ENCODE measurements around the gene GPC5.
"Not testable (repeated sequence)": the region's sequence is repeated elsewhere in the genome, so short reads cannot be mapped to it uniquely, and the experiment has no call there.

The GPC5 gene

DNA sequence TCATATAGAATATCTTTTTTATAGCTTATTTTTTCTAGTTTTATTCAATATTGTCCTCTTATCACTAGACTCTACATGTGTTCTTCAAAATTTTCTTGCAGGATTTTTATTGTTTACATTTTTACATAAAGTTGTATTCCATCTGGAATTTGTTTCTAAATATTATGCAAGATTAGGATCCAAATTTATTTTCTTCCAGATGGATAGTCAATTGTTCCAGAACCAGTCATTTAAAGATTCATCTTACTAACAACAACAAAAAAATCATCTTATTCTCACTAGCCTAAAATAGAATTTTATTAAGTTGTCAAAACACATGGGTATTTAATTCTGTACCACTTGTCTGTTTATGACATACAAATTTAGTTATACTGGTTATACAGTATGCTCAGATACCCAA is 1437.8 kb downstream of the GPC5 start:
- Mint-ChIP-seq H3K4me3 (no peak overlapping the region), H3K9me3 (peaks cover 9% of the 10 kb centered on the region), H3K27ac (no peak overlapping the region), H3K27me3 (no peaks in the 10 kb centered on the region), H3K36me3 (ENCODE audit: low read depth) (no peaks in the 10 kb centered on the region), H3K4me1 (ENCODE audit: low read depth) (no peaks in the 10 kb centered on the region)

- H3K36me3 Mint-ChIP-seq (ENCODE audit: low read depth), result no peaks in the 10 kb centered on the region
- no peaks in the 10 kb centered on the region for H3K4me1 Mint-ChIP-seq (ENCODE audit: low read depth)
- H3K27me3 Mint-ChIP-seq, result no peaks in the 10 kb centered on the region
- no peak overlapping the region for H3K27ac Mint-ChIP-seq
- H3K9me3 Mint-ChIP-seq, result peaks cover 6% of the 10 kb centered on the region
- no peak overlapping the region for H3K4me3 Mint-ChIP-seq
Measured at GRCh38 chr13:92838786-92839185, 1440.4 kb downstream of the GPC5 start.

- no peaks in the 10 kb centered on the region for H3K4me1 Mint-ChIP-seq (ENCODE audit: low read depth)
- H3K4me3 Mint-ChIP-seq, result no peak overlapping the region
- no peak overlapping the region for H3K27ac Mint-ChIP-seq
- peaks cover 6% of the 10 kb centered on the region for H3K9me3 Mint-ChIP-seq
- H3K36me3 Mint-ChIP-seq (ENCODE audit: low read depth), result no peaks in the 10 kb centered on the region
- no peaks in the 10 kb centered on the region for H3K27me3 Mint-ChIP-seq
Measured at GRCh38 chr13:92842145-92842544, 1443.7 kb downstream of the GPC5 start.

GRCh38 chr13:92843549-92843948 is 1445.1 kb downstream of the GPC5 start:
- no peak overlapping the region for H3K4me3 Mint-ChIP-seq

DNA sequence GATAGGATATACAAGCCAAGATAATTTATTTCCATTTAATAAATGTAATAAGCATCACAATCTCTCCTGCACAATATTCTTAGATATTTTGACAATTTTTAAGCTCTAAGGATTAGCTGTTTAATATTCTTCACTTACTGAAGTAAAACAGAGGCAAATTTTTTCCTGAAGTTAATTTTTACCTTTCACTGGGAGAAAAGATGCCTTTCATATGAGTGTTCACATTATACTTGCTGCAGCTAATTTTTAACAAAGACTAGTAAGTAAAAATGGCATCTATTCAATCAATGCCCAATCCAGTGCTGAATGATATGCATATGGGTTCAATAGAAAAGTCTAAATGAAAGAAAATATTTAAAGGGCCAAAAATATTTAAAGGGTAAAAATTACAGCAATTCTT is 1451.0 kb downstream of the GPC5 start:
- peaks cover 4% of the 10 kb centered on the region for H3K9me3 Mint-ChIP-seq
- H3K27ac Mint-ChIP-seq, result no peak overlapping the region
- no peaks in the 10 kb centered on the region for H3K27me3 Mint-ChIP-seq
- no peaks in the 10 kb centered on the region for H3K4me1 Mint-ChIP-seq (ENCODE audit: low read depth)
- no peak overlapping the region for H3K4me3 Mint-ChIP-seq
- no peaks in the 10 kb centered on the region for H3K36me3 Mint-ChIP-seq (ENCODE audit: low read depth)

More at GRCh38 chr13:92843549-92843948, 1445.1 kb downstream of the GPC5 start:
- H3K4me1 Mint-ChIP-seq (ENCODE audit: low read depth), result no peaks in the 10 kb centered on the region
- no peaks in the 10 kb centered on the region for H3K36me3 Mint-ChIP-seq (ENCODE audit: low read depth)
- H3K9me3 Mint-ChIP-seq, result peaks cover 6% of the 10 kb centered on the region
- no peak overlapping the region for H3K27ac Mint-ChIP-seq
- no peaks in the 10 kb centered on the region for H3K27me3 Mint-ChIP-seq

DNA sequence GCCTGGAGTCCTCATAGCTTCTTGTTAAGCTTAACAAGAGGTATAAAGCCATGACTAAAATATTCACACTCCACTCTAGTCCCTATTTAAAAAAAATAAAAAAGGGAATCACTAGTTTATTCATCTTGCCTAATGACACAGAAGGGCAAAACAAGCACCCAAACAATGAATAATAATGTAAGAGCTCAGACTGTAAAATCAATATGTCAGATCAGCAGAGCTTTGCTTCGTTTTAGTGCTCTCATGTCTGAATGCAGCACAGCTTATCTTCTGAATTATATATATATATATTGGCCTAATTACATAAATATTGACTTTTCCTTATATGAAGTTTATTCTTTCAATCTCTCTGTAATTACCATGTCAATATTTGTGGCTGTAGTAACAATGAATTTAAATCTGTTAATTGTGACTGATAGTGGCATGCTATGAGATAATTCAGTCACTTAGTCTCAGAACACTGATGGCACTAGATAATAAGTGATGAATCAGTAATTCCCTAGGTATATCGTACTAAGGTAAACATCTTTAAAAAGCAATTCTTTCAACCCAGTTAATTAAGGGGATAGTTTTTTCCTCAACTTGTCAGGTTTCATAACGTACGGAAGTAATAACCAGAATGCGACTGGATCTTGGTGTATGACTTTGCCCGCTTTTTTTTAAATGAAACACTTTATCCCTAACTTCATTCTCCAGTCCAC is 1466.3 kb downstream of the GPC5 start:
- no peak overlapping the region for H3K4me3 Mint-ChIP-seq
- no peaks in the 10 kb centered on the region for H3K36me3 Mint-ChIP-seq (ENCODE audit: low read depth)
- no peaks in the 10 kb centered on the region for H3K4me1 Mint-ChIP-seq (ENCODE audit: low read depth)
- H3K9me3 Mint-ChIP-seq, result no peaks in the 10 kb centered on the region
- H3K27ac Mint-ChIP-seq, result no peak overlapping the region
- no peaks in the 10 kb centered on the region for H3K27me3 Mint-ChIP-seq

GRCh38 chr13:92873029-92873428 is 1474.6 kb downstream of the GPC5 start:
- Mint-ChIP-seq H3K4me3 (no peak overlapping the region), H3K36me3 (ENCODE audit: low read depth) (no peaks in the 10 kb centered on the region), H3K9me3 (no peaks in the 10 kb centered on the region), H3K27me3 (no peaks in the 10 kb centered on the region), H3K27ac (no peak overlapping the region), H3K4me1 (ENCODE audit: low read depth) (no peaks in the 10 kb centered on the region)

DNA sequence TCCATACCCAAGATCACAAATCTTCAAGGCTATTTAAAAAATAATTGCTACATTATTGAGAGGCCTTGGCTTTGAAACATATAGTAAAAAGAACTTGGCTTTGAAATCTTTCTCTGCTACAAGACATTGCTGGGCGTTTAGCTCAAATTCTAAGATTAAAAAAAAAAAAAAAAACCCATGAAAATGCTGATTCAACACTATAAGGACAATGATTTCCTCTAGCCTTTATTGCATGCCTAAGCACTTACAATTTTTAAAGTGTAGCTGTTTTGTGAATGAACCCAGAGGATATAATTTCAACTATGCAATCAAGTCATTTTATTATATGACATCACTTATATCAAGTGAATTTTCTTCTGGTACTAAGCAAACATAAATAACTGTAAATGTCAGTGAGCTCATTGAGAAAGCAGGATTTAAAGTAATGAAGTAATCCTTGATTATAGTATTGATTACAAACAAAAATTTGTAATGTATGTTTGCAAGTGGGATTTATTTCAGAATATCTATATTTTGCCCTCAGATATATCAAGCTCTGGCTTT is 1488.2 kb downstream of the GPC5 start:
- Mint-ChIP-seq H3K36me3 (ENCODE audit: low read depth) (no peaks in the 10 kb centered on the region), H3K27ac (no peak overlapping the region), H3K9me3 (peaks cover 18% of the 10 kb centered on the region), H3K27me3 (no peaks in the 10 kb centered on the region), H3K4me3 (no peak overlapping the region), H3K4me1 (ENCODE audit: low read depth) (no peaks in the 10 kb centered on the region)

GRCh38 chr13:92894447-92894846 is 1496.0 kb downstream of the GPC5 start:
- H3K27ac Mint-ChIP-seq, result no peak overlapping the region
- no peaks in the 10 kb centered on the region for H3K4me1 Mint-ChIP-seq (ENCODE audit: low read depth)
- H3K36me3 Mint-ChIP-seq (ENCODE audit: low read depth), result no peaks in the 10 kb centered on the region
- no peak overlapping the region for H3K4me3 Mint-ChIP-seq
- no peaks in the 10 kb centered on the region for H3K27me3 Mint-ChIP-seq
- H3K9me3 Mint-ChIP-seq, result peaks cover 9% of the 10 kb centered on the region

DNA sequence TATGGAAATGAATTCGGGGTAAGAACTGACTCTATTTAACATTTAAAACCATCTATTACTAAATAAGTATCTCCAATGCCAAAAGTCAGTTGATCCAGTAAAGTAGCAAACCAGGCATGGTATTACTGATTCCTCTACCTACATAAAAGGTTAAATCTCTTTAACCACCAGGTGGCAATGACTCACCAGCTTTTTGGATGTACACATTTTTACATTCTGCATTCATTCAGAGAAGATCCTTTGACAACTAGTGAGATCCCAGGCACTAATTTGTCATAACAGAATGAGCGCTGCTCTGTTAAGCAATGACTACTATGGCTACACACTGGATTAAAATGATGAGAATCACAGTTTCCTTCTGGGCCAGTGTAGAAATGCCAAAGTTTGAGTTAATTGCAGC is 1498.4 kb downstream of the GPC5 start:
- Mint-ChIP-seq H3K9me3 (peaks cover 4% of the 10 kb centered on the region), H3K4me1 (ENCODE audit: low read depth) (no peaks in the 10 kb centered on the region), H3K27ac (no peak overlapping the region), H3K4me3 (no peak overlapping the region), H3K27me3 (no peaks in the 10 kb centered on the region), H3K36me3 (ENCODE audit: low read depth) (no peaks in the 10 kb centered on the region)

DNA sequence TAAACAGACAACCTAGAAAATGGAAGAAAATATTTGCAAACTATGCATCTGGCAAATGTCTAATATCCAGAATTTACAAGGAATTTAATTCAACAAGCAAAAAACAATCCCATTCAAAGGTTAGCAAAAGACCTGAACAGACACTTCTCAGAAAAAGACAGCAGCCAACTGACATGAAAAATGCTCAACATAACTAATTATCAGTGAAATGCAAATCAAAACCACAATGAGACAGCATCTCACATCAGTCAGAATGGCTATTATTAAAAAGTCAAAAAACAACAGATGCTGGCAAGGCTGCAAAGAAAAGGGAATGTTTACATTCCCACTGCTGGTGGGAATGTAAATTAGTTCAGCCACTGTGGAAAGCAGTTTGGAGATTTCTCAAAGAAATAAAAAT is 1500.5 kb downstream of the GPC5 start:
- H3K36me3 Mint-ChIP-seq (ENCODE audit: low read depth); H3K27me3 Mint-ChIP-seq; H3K9me3 Mint-ChIP-seq; H3K4me1 Mint-ChIP-seq (ENCODE audit: low read depth); H3K4me3 Mint-ChIP-seq; H3K27ac Mint-ChIP-seq: not testable (repeated sequence)

DNA sequence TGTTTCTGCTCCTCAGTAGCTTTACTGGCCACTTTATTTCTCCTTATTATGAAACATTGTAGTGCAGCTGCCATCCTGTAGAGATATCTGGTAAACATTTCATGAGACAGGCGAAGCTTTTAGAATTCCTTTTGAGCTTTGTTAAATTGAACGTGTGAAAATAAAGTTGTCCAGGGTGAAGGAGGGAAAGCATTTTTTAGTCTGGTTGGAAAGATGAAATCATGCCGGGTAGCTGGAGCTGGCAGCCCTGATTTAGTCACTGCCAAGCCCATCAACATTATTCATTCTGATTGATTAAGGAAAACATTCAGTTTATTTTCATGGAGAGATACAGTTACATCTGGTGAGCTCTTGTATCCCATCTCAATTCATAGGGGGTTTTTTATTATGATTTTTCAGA is 1502.0 kb downstream of the GPC5 start:
- Mint-ChIP-seq H3K27ac (no peak overlapping the region), H3K4me1 (ENCODE audit: low read depth) (no peaks in the 10 kb centered on the region), H3K9me3 (peaks cover 7% of the 10 kb centered on the region), H3K27me3 (no peaks in the 10 kb centered on the region), H3K4me3 (no peak overlapping the region), H3K36me3 (ENCODE audit: low read depth) (no peaks in the 10 kb centered on the region)

DNA sequence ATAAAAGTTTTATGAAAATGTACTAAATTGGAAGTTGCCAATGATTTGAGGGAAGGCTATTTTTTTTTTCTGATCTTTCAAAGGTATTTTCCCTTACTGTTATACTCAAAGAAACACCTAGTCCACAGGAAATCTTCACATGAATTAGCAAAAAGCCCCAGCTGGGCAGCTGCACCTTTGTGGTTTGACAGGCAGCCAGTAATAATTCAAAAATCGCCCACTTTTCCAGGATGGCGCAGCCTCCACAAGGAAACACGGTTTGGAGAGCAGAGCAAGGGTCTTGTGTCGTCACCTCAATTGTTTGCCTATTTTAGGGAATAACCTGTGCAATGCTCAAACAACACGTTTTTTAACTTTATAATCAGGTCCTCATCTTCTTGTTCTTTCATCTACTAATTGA is 1503.3 kb downstream of the GPC5 start:
- H3K9me3 Mint-ChIP-seq, result peaks cover 16% of the 10 kb centered on the region
- H3K4me1 Mint-ChIP-seq (ENCODE audit: low read depth), result no peaks in the 10 kb centered on the region
- no peak overlapping the region for H3K4me3 Mint-ChIP-seq
- no peaks in the 10 kb centered on the region for H3K36me3 Mint-ChIP-seq (ENCODE audit: low read depth)
- H3K27ac Mint-ChIP-seq, result no peak overlapping the region
- no peaks in the 10 kb centered on the region for H3K27me3 Mint-ChIP-seq

DNA sequence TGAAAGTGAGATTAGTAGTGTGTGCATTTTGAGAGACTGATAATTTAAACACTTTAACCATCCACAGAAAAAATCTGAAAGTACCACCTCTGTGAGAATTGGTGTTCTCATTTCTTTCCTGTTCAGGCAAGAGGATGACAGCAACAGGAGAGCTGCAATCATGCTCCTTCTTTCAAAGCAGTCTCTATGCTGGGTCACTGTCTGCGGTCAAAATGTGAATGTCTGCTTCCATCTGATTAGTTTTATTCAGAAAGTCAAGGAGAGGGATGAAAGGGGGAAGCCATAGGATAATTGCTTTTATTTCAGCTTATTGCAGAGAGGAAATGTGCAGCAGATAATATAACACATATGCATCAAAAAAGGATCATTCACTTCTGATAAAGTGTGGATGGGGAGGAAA is 1514.2 kb downstream of the GPC5 start:
- no peaks in the 10 kb centered on the region for H3K9me3 Mint-ChIP-seq
- no peaks in the 10 kb centered on the region for H3K4me1 Mint-ChIP-seq (ENCODE audit: low read depth)
- H3K27me3 Mint-ChIP-seq, result no peaks in the 10 kb centered on the region
- no peak overlapping the region for H3K27ac Mint-ChIP-seq
- H3K4me3 Mint-ChIP-seq, result no peak overlapping the region
- no peaks in the 10 kb centered on the region for H3K36me3 Mint-ChIP-seq (ENCODE audit: low read depth)

- Mint-ChIP-seq H3K4me1 (ENCODE audit: low read depth) (no peaks in the 10 kb centered on the region), H3K4me3 (no peak overlapping the region), H3K36me3 (ENCODE audit: low read depth) (no peaks in the 10 kb centered on the region), H3K27ac (no peak overlapping the region), H3K9me3 (no peaks in the 10 kb centered on the region), H3K27me3 (no peaks in the 10 kb centered on the region)
Measured at GRCh38 chr13:92913840-92914239, 1515.4 kb downstream of the GPC5 start.
